ENCODE data around the gene PIK3R4.

PIK3R4 gene

DNA sequence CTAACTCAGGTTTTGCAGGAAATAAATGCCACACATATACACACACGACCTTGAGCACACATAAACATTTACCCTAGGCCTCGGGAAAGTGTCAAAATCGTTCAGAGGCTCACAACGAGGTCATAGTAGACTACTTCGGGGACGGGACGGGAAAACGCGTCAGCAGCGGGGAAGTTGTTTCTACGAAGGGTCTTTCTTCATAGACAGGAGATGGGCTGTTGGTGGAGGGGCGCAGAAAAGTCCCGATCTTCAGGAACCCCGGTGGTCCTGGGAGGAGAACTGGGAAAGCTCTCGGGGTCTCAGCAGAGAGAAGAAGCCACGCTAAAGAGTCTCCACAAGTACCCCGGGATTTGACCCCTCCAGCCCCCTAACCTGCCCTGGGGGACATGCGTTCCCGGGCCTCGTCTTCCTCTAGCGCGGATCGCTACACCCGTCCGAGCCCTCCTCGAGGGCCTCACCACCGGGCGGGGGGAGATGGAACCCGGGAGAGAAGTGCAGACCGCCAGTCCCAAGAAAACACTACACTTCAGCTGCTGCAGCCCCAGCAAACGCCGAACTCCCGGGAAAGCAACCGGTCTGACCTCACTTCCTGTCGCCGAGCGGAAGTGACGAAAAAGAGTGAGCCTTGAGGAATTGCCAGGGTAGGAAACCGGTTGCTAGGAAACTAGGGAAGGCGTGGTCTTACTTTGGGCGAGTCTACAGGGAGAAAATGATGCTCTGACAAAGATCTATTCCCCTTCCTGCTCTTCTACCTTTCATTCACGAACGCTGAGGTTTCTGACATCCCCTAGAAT lies at the start of gene PIK3R4:
Gene PIK3R4 (minus strand): TSS at position 584 of the 794 bp plus-strand sequence. CDS start 1,611 bp downstream, outside the sequence.
- peak; percentile 97 for DNase-seq

GRCh38 chr3:130795396-130795795 lies 48.8 kb upstream of the PIK3R4 start:
- no peak for DNase-seq

- DNase-seq = no peak
Observed at GRCh38 chr3:130792246-130792645, 45.6 kb upstream of the PIK3R4 start.

DNA sequence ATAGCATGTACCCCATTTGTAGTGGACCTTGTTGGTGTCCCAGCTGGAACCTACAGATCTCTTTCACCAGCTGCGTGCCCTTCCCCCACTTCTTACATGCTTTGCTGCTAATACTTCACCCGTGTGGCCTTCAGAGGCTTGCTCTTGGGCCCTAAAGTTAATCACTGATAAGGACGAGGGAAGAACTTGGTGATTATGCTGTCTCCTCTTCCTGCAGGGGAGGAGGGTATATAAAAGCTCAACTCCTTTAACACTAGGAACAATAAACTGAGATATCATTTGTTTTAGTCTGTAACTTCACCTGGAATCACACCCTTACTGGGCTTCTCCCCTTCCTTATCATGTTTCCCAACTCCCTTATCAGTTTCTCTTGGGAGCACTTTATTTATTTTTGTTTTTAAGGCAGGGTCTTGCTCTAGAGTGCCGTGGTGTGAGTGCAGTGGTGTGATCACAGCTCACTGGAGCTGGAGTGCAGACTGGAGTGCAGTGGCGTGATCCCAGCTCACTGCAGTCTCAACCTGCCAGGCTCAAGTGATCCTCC lies 43.2 kb upstream of the PIK3R4 start:
- no peak for DNase-seq

- no peak for DNase-seq
Observed at GRCh38 chr3:130787422-130788068, 40.9 kb upstream of the PIK3R4 start.

GRCh38 chr3:130786306-130786705 lies 39.7 kb upstream of the PIK3R4 start:
- no peak for DNase-seq

GRCh38 chr3:130783629-130784028 lies 37.0 kb upstream of the PIK3R4 start:
- no peak for DNase-seq

GRCh38 chr3:130779486-130779885 lies 32.9 kb upstream of the PIK3R4 start:
- DNase-seq = no peak

- DNase-seq = no peak
Observed at GRCh38 chr3:130779031-130779430, 32.4 kb upstream of the PIK3R4 start.

- DNase-seq = no peak
Observed at GRCh38 chr3:130773366-130773765, 26.7 kb upstream of the PIK3R4 start.

GRCh38 chr3:130772129-130772528 lies 25.5 kb upstream of the PIK3R4 start:
- no peak for DNase-seq

DNA sequence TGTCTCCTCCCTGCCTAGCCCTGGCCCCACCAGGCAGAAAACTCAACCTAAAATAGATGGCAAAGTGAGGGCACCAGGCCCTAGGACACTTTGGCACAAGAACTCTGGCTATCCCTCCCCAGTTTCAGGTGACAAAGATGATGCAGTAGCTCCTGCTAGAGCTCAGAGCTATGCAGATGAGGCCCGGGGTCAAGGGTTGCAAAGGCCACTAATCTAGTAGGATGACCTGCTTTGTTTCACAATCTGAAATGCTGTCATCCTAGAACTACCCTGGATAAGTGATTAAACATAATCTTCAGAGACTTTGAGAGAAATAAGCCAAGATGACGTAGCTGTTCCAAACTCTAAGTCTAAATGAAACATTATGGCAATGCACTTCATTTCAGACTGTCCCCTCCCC lies 24.0 kb upstream of the PIK3R4 start:
- no peak for DNase-seq

GRCh38 chr3:130761730-130762311 lies 15.2 kb upstream of the PIK3R4 start:
- DNase-seq = no peak

DNA sequence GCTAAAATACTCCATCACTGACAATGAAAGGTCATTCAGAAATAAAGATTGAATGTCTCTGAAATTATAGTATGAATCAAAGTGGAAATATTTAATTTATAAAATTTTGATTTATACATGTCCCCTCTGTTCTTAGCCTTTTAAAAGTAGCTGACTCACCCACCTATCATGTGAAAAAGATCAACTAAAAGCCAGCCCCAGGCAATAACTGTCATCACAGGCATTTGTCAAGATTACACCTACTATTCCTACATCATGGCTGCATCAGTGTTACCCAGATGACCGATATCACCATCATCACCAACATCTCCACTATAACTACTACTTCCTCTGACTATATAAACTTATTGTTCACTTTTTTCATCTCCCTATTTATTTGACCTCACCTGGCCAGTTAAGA lies 14.3 kb upstream of the PIK3R4 start:
- no peak for DNase-seq

GRCh38 chr3:130759692-130760338 lies 13.2 kb upstream of the PIK3R4 start:
- peak; percentile 46 for DNase-seq

GRCh38 chr3:130758624-130759369 lies 12.2 kb upstream of the PIK3R4 start:
- no peak for DNase-seq

GRCh38 chr3:130757611-130758150 lies 11.1 kb upstream of the PIK3R4 start:
- no peak for DNase-seq

DNA sequence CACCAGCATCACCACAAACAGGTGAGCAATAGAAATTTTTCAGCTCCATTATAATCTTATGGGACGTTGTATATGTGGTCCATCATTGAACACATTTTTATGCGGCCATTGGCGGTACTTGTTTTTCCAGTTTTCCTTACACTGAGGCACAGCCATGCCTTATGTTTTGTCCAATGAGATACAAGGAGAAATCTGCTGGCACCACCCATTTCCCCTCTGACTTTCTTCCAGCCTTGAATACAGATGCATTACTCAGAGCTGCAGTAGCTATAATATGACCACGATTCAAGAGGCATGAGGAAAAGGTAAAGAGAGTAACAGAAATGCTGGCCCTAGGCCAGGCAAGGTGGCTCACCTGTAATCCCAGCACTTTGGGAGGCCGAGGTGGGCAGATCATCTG lies 9.0 kb upstream of the PIK3R4 start:
- no peak for DNase-seq

DNA sequence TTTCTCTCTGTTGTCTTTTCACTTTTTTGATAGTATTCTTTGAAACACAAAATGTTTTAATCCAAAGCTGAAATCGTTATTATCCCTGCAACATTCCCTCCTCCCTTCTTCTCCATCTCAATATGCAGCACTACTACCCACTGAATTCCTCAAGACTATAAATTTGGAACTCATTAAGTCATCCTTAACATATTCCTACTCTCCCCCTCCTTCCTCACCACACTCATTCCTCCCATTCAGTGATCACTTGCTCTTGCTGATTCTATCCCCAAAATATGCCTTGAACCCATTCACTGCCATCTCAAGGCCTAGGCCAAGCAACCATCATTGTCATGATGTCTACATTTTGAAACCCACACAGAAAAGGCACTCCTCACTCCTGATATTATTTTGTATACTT lies 2.4 kb upstream of the PIK3R4 start:
- no peak for DNase-seq

GRCh38 chr3:130748467-130748861 lies 1.8 kb upstream of the PIK3R4 start:
- DNase-seq = no peak

GRCh38 chr3:130743354-130743753 lies 3.3 kb downstream of the PIK3R4 start:
- no peak for DNase-seq

GRCh38 chr3:130741946-130742610 lies 4.6 kb downstream of the PIK3R4 start:
- DNase-seq = no peak
